ENCODE results near the gene NMNAT2.
A peak's percentile ranks its signal among the peaks of the same experiment; 100 is the strongest.

The NMNAT2 gene

GRCh38 chr1:183199304-183199703 is 218.9 kb downstream of the NMNAT2 start:
- no CpG with 5 or more reads among the region's 3 CpGs for WGBS, 2 donors (ENCODE audit: extremely low coverage in 2 of 2, insufficient read length in 2 of 2, insufficient replicate concordance in 1 of 2)
- Histone ChIP-seq H2BK12ac (ENCODE audit: low read length) (no peak overlapping the region), H3K36me3 (replicated peaks in 1 of 2; ENCODE audit: control insufficient read depth in 2 of 2, insufficient read depth in 2 of 2, low read length in 2 of 2) (no peaks in the 10 kb centered on the region), H3K4me1 (ENCODE audit: control insufficient read depth in 2 of 2, insufficient read depth in 1 of 2, low read depth in 1 of 2, low read length in 2 of 2) (peaks cover 10 to 16% of the 10 kb centered on the region in 2 donors), H3K27me3 (ENCODE audit: control insufficient read depth in 3 of 3, insufficient read depth in 3 of 3, low read depth in 1 of 3, low read length in 3 of 3) (no peaks in the 10 kb centered on the region), H2BK120ac (ENCODE audit: low read depth, low read length) (no peak overlapping the region), H3K23ac (ENCODE audit: low read depth, low read length, poor library complexity) (no peak overlapping the region), H3K9me3 (replicated peaks in 1 of 2; ENCODE audit: control insufficient read depth in 2 of 2, insufficient read depth in 1 of 2, low read depth in 1 of 2, low read length in 2 of 2) (no peaks in the 10 kb centered on the region), H3K9ac (ENCODE audit: low read depth, low read length, poor library complexity) (no peak overlapping the region), H3K4me3 (ENCODE audit: low read length in 2 of 2) (no peak overlapping the region), H3K4me2 (ENCODE audit: insufficient read depth, low read length, poor library complexity, severe bottlenecking) (no peak overlapping the region), H4K91ac (ENCODE audit: low read depth, low read length, poor library complexity) (no peak overlapping the region), H3K79me1 (ENCODE audit: low read depth, low read length) (no peaks in the 10 kb centered on the region), H4K8ac (ENCODE audit: low read depth, low read length) (no peak overlapping the region), H3K4ac (ENCODE audit: low read length) (no peak overlapping the region), H2AFZ (ENCODE audit: low read length) (no peak overlapping the region), H2BK5ac (ENCODE audit: low read length) (no peak overlapping the region), H3K18ac (ENCODE audit: low read length) (no peak overlapping the region), H2BK15ac (ENCODE audit: low read length) (no peak overlapping the region), H2AK5ac (ENCODE audit: low read depth, low read length) (no peak overlapping the region), H3K27ac (replicated peaks; ENCODE audit: low read length) (no peak overlapping the region), H3K14ac (ENCODE audit: low read length) (no peak overlapping the region)
- no peak for DNase-seq (ENCODE audit: low spot score)

- no CpG with 5 or more reads among the region's 9 CpGs for WGBS, 2 donors (ENCODE audit: extremely low coverage in 2 of 2, insufficient read length in 2 of 2, insufficient replicate concordance in 1 of 2)
- Histone ChIP-seq H3K27me3 (ENCODE audit: control insufficient read depth in 3 of 3, insufficient read depth in 3 of 3, low read depth in 1 of 3, low read length in 3 of 3) (no peaks in the 10 kb centered on the region), H3K4me2 (ENCODE audit: insufficient read depth, low read length, poor library complexity, severe bottlenecking) (no peak overlapping the region), H3K9ac (ENCODE audit: low read depth, low read length, poor library complexity) (no peak overlapping the region), H2BK12ac (ENCODE audit: low read length) (no peak overlapping the region), H2AFZ (ENCODE audit: low read length) (no peak overlapping the region), H3K4ac (ENCODE audit: low read length) (no peak overlapping the region), H3K27ac (replicated peaks; ENCODE audit: low read length) (no peak overlapping the region), H2BK15ac (ENCODE audit: low read length) (no peak overlapping the region), H3K23ac (ENCODE audit: low read depth, low read length, poor library complexity) (no peak overlapping the region), H2BK5ac (ENCODE audit: low read length) (no peak overlapping the region), H3K79me1 (ENCODE audit: low read depth, low read length) (no peaks in the 10 kb centered on the region), H3K18ac (ENCODE audit: low read length) (peak overlapping the region; percentile 72), H3K4me1 (ENCODE audit: control insufficient read depth in 2 of 2, insufficient read depth in 1 of 2, low read depth in 1 of 2, low read length in 2 of 2) (peaks cover 10 to 17% of the 10 kb centered on the region in 2 donors), H3K36me3 (replicated peaks in 1 of 2; ENCODE audit: control insufficient read depth in 2 of 2, insufficient read depth in 2 of 2, low read length in 2 of 2) (no peaks in the 10 kb centered on the region), H3K9me3 (replicated peaks in 1 of 2; ENCODE audit: control insufficient read depth in 2 of 2, insufficient read depth in 1 of 2, low read depth in 1 of 2, low read length in 2 of 2) (no peaks in the 10 kb centered on the region), H4K8ac (ENCODE audit: low read depth, low read length) (no peak overlapping the region), H3K14ac (ENCODE audit: low read length) (peak overlapping the region; percentile 2), H4K91ac (ENCODE audit: low read depth, low read length, poor library complexity) (no peak overlapping the region), H2BK120ac (ENCODE audit: low read depth, low read length) (no peak overlapping the region), H2AK5ac (ENCODE audit: low read depth, low read length) (no peak overlapping the region), H3K4me3 (ENCODE audit: low read length in 2 of 2) (no peak overlapping the region)
- DNase-seq (ENCODE audit: low spot score): no peak
Observed at GRCh38 chr1:183198463-183198862, 219.7 kb downstream of the NMNAT2 start.
